Smooth muscle cell (in vitro differentiated cells): Measurements from ENCODE around the gene GLRB. TPM values are rescaled to one million over a fixed set of nuclear protein-coding genes. Genes with fewer than 3 reads are reported as not detected.
A peak's percentile ranks its signal among the peaks of the same experiment; 100 is the strongest.

Source experiments
- DNase-seq: peaks from one replicate; lab custom pipeline; 2025; ENCODE audit not compliant: unreplicated experiment; lab: John Stamatoyannopoulos, UW
- H2AFZ ChIP-seq: fragments of 200-600 bp; sonication (generic); 2 replicates; pipeline ENCODE4 v1.6.0; 2016; ENCODE audit warnings: antibody characterized with exemption, low read depth, mild to moderate bottlenecking
- H3F3A ChIP-seq: fragments of 200-600 bp; sonication (generic); 2 replicates; pipeline ENCODE4 v1.6.0; 2017; ENCODE audit warnings: antibody characterized with exemption, low read depth
- H3K27ac ChIP-seq: fragments of 200-600 bp; sonication (generic); 2 replicates; pipeline ENCODE4 v1.5.1; 2016; ENCODE audit warnings: low read depth, mild to moderate bottlenecking
- H3K27me3 ChIP-seq: fragments of 200-600 bp; sonication (generic); 2 replicates; pipeline ENCODE4 v1.6.1; 2016; ENCODE audit warnings: low read depth, mild to moderate bottlenecking
- H3K36me3 ChIP-seq: fragments of 200-600 bp; sonication (generic); 2 replicates; pipeline ENCODE4 v1.5.1; 2016; ENCODE audit warnings: low read depth
- H3K4me1 ChIP-seq: fragments of 200-600 bp; sonication (generic); 2 replicates; pipeline ENCODE4 v1.5.1; 2016; ENCODE audit warnings: low read depth
- H3K4me2 ChIP-seq: fragments of 200-600 bp; sonication (generic); 2 replicates; pipeline ENCODE4 v1.6.0; 2016; ENCODE audit warnings: mild to moderate bottlenecking
- H3K4me3 ChIP-seq: fragments of 200-600 bp; sonication (generic); 2 replicates; pipeline ENCODE4 v1.5.1; 2016; ENCODE audit warnings: mild to moderate bottlenecking
- H3K79me2 ChIP-seq: fragments of 200-600 bp; sonication (generic); 2 replicates; pipeline ENCODE4 v1.6.0; 2016; ENCODE audit warnings: low read depth, mild to moderate bottlenecking
- H3K9ac ChIP-seq: fragments of 200-600 bp; sonication (generic); 2 replicates; pipeline ENCODE4 v1.6.0; 2016; ENCODE audit warnings: low read depth
- H3K9me3 ChIP-seq: fragments of 200-600 bp; sonication (generic); replicated peaks from 2 replicates; pipeline ENCODE4 v1.5.1; 2016; ENCODE audit warnings: low read depth
- H4K20me1 ChIP-seq: fragments of 200-600 bp; sonication (generic); 2 replicates; pipeline ENCODE4 v1.6.0; 2016; ENCODE audit warnings: low read depth
- WGBS: methylation state at CpG from one replicate; pipeline ENCODE4 v1.1.7; 2016; ENCODE audit warnings: low lambda C conversion rate; 5-methylcytosine and 5-hydroxymethylcytosine counted together
- polyA plus RNA-seq: library from polyadenylated mRNA; unstranded; fragments of >200 nt; fragmentation: Nextera tagmentation; extraction: Ambion mirVana; gene quantifications from 2 replicates; pipeline ENCODE4 v1.2.1, GENCODE V29; 2016
- small RNA-seq: library from RNA; depleted of rRNA; stranded (forward); fragments of <200 nt; gene quantifications from one replicate; pipeline ENCODE3, GENCODE V24; 2014
- total RNA-seq: library from RNA; depleted of rRNA; stranded (reverse); fragments of >200 nt; gene quantifications from 2 replicates; pipeline ENCODE4 v1.2.3, GENCODE V29; 2014
- TF ChIP-seq, protein P1 (sequence below): fragments of 200-600 bp; sonication (generic); IDR thresholded peaks from 2 replicates; pipeline ENCODE4 v1.5.1; 2017; ENCODE audit warnings: borderline replicate concordance, mild to moderate bottlenecking, antibody characterized with exemption; ENCODE audit not compliant: insufficient read depth, poor library complexity, severe bottlenecking

The GLRB gene
- total and polyA plus RNA-seq, 2 experiments from 2014 or later = 4.0 to 14.2 TPM

DNA sequence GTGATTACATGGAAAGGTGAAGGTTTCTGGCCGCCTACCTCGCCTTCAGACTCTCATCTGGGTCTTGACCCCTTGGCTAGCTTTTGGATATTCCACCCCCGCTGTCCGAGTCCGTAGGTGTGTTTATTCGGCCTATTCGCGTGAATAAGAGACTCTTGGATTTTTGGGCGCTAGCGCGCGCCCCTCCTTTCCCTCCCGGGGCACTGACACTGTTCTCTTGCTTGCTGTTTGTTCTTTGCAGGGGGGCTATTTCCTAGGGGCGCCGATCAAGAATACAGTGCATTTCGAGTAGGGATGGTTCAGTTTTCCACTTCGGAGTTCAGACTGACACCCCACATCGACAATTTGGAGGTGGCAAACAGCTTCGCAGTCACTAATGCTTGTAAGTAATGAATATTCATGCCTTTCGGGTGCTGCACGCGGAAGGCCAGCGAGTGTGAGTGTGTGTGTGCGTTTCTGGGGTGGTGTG lies 145.5 kb downstream of the GLRB start:
- WGBS = 14% methylated on average over 24 of the region's 24 CpGs
- Histone ChIP-seq H3K9me3 (no peaks in the 10 kb centered on the region), H3K4me3 (peak overlapping the region; percentile 50), H2AFZ (no peak overlapping the region), H3K4me1 (peaks cover 9% of the 10 kb centered on the region), H4K20me1 (no peaks in the 10 kb centered on the region), H3F3A (no peaks in the 10 kb centered on the region), H3K79me2 (no peaks in the 10 kb centered on the region), H3K9ac (no peak overlapping the region), H3K27me3 (peaks cover 68% of the 10 kb centered on the region), H3K4me2 (peak overlapping the region; percentile 86), H3K36me3 (no peaks in the 10 kb centered on the region), H3K27ac (no peak overlapping the region)
- no peak for DNase-seq
- TF ChIP-seq, protein P1, sequence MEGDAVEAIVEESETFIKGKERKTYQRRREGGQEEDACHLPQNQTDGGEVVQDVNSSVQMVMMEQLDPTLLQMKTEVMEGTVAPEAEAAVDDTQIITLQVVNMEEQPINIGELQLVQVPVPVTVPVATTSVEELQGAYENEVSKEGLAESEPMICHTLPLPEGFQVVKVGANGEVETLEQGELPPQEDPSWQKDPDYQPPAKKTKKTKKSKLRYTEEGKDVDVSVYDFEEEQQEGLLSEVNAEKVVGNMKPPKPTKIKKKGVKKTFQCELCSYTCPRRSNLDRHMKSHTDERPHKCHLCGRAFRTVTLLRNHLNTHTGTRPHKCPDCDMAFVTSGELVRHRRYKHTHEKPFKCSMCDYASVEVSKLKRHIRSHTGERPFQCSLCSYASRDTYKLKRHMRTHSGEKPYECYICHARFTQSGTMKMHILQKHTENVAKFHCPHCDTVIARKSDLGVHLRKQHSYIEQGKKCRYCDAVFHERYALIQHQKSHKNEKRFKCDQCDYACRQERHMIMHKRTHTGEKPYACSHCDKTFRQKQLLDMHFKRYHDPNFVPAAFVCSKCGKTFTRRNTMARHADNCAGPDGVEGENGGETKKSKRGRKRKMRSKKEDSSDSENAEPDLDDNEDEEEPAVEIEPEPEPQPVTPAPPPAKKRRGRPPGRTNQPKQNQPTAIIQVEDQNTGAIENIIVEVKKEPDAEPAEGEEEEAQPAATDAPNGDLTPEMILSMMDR = no peak

Small RNA genes within 50 kb of the gene (small RNA-seq; reads per million reads assigned to genes)
- gene RF00019 (not detected), gene RNU6-582P (not detected)

Other genes starting within 250 kb of the GLRB start
- gene PDGFC, start 104.4 kb upstream of the GLRB start, total RNA-seq = 135 and 165 TPM in 2 replicates
- gene PDGFC, start 104.4 kb upstream of the GLRB start, polyA plus RNA-seq = 56.5 and 77.8 TPM in 2 replicates
- gene GRIA2, start 144.6 kb downstream of the GLRB start, total RNA-seq = 0.04 TPM in 1 of 2 replicates, not detected in the other
- gene GRIA2, start 144.6 kb downstream of the GLRB start, polyA plus RNA-seq = not detected in 2 replicates